HG02678 (cell line): ENCODE data around the gene TNNT1.
"Not testable (repeated sequence)": the region's sequence is repeated elsewhere in the genome, so short reads cannot be mapped to it uniquely, and the experiment has no call there.

Experiments used
- ATAC-seq: cut with Tn5 transposase; IDR thresholded peaks from one replicate; pipeline ENCODE4 v1.9.1; 2021; ENCODE audit warnings: mild to moderate bottlenecking, moderate library complexity; ENCODE audit not compliant: unreplicated experiment

Gene TNNT1

GRCh38 chr19:55169136-55169535 lies 20.1 kb upstream of the TNNT1 start:
- ATAC-seq: no peak

- peak; percentile 63 for ATAC-seq
These were observed 17.7 kb upstream of the TNNT1 start, which contains the start of gene DNAAF3 for GRCh38 chr19:55166530-55167268. TSS of gene DNAAF3 (minus strand) at chr19:55166613. CDS start at chr19:55166413, 200 bp downstream.

- no peak for ATAC-seq
These were observed 17.0 kb upstream of the TNNT1 start for GRCh38 chr19:55165952-55166529.

- no peak for ATAC-seq
These were observed 12.7 kb upstream of the TNNT1 start for GRCh38 chr19:55161571-55162322.

GRCh38 chr19:55160986-55161365 lies 12.0 kb upstream of the TNNT1 start:
- no peak for ATAC-seq

- ATAC-seq: no peak
These were observed 11.4 kb upstream of the TNNT1 start for GRCh38 chr19:55160128-55160985.

GRCh38 chr19:55158848-55159749 lies 10.1 kb upstream of the TNNT1 start:
- no peak for ATAC-seq

- ATAC-seq: no peak
These were observed 9.4 kb upstream of the TNNT1 start for GRCh38 chr19:55158423-55158822.

- no peak for ATAC-seq
These were observed 8.3 kb upstream of the TNNT1 start, which contains the start of gene TNNI3 for GRCh38 chr19:55157064-55157908. TSS of gene TNNI3 (minus strand) at chr19:55157732. CDS start at chr19:55157589, 143 bp downstream.

GRCh38 chr19:55156202-55157063 lies 7.4 kb upstream of the TNNT1 start:
- no peak for ATAC-seq

GRCh38 chr19:55155784-55156183 lies 6.8 kb upstream of the TNNT1 start:
- ATAC-seq: not testable (repeated sequence)

- no peak for ATAC-seq
These were observed 4.8 kb upstream of the TNNT1 start for GRCh38 chr19:55153652-55154264.

- ATAC-seq: no peak
These were observed 3.0 kb upstream of the TNNT1 start for GRCh38 chr19:55152017-55152416.

GRCh38 chr19:55147545-55148251 lies 1.3 kb downstream of the TNNT1 start:
- ATAC-seq: no peak

- no peak for ATAC-seq
These were observed 2.2 kb downstream of the TNNT1 start for GRCh38 chr19:55146705-55147273.

- no peak for ATAC-seq
These were observed 2.8 kb downstream of the TNNT1 start for GRCh38 chr19:55146078-55146704.
